HG02840 (cell line): ENCODE results near the gene TBCE.
"Not testable (repeated sequence)": the region's sequence is repeated elsewhere in the genome, so short reads cannot be mapped to it uniquely, and the experiment has no call there.

Experiments
- ATAC-seq: cut with Tn5 transposase; IDR thresholded peaks from one replicate; pipeline ENCODE4 v1.9.1; 2021; ENCODE audit warnings: mild to moderate bottlenecking, moderate library complexity, moderate number of reproducible peaks; ENCODE audit not compliant: unreplicated experiment, low FRiP score

TBCE gene

GRCh38 chr1:235448616-235449015, 81.4 kb downstream of the TBCE start:
- ATAC-seq, result no peak

GRCh38 chr1:235450433-235450832, 83.2 kb downstream of the TBCE start:
- no peak for ATAC-seq

GRCh38 chr1:235450886-235451483, 83.8 kb downstream of the TBCE start:
- ATAC-seq, result no peak

- ATAC-seq, result no peak
Observed at GRCh38 chr1:235454021-235454420, 86.8 kb downstream of the TBCE start.

GRCh38 chr1:235455097-235455496, 87.9 kb downstream of the TBCE start:
- no peak for ATAC-seq

- ATAC-seq, result no peak
Observed at GRCh38 chr1:235455823-235456222, 88.6 kb downstream of the TBCE start.

GRCh38 chr1:235457856-235458255, 90.6 kb downstream of the TBCE start:
- ATAC-seq, result not testable (repeated sequence)

GRCh38 chr1:235460770-235461169, 93.5 kb downstream of the TBCE start:
- ATAC-seq, result no peak

- no peak for ATAC-seq
Observed at GRCh38 chr1:235461954-235462353, 94.7 kb downstream of the TBCE start.

- ATAC-seq, result not testable (repeated sequence)
Observed at GRCh38 chr1:235462832-235463231, 95.6 kb downstream of the TBCE start.

GRCh38 chr1:235465066-235465465, 97.8 kb downstream of the TBCE start:
- ATAC-seq, result no peak

- no peak for ATAC-seq
Observed at GRCh38 chr1:235468004-235468403, 100.8 kb downstream of the TBCE start.

- no peak for ATAC-seq
Observed at GRCh38 chr1:235468970-235469369, 101.7 kb downstream of the TBCE start.

- not testable (repeated sequence) for ATAC-seq
Observed at GRCh38 chr1:235469897-235470296, 102.7 kb downstream of the TBCE start.

- ATAC-seq, result no peak
Observed at GRCh38 chr1:235470741-235471439, 103.7 kb downstream of the TBCE start.

GRCh38 chr1:235473806-235474205, 106.6 kb downstream of the TBCE start:
- ATAC-seq, result no peak

GRCh38 chr1:235483090-235483489, 115.9 kb downstream of the TBCE start:
- no peak for ATAC-seq

- ATAC-seq, result no peak
Observed at GRCh38 chr1:235485558-235485957, 118.3 kb downstream of the TBCE start.

GRCh38 chr1:235486321-235486720, 119.1 kb downstream of the TBCE start:
- ATAC-seq, result no peak

GRCh38 chr1:235491644-235492043, 124.4 kb downstream of the TBCE start:
- no peak for ATAC-seq

- no peak for ATAC-seq
Observed at GRCh38 chr1:235494531-235494930, 127.3 kb downstream of the TBCE start.

- no peak for ATAC-seq
Observed at GRCh38 chr1:235495030-235495429, 127.8 kb downstream of the TBCE start.
